GM12891 (cell line): ENCODE data around the gene CDH23.

Source experiments
- DNase-seq: peaks from one replicate; pipeline ENCODE4 v3.0.0; 2011; ENCODE audit warnings: low spot score; ENCODE audit not compliant: insufficient read length
- FAIRE-seq: peaks from 2 replicates; lab custom pipeline; 2011; peaks lifted over from hg19 to GRCh38; lab: Jason Lieb, UNC
- PAX5 ChIP-seq: IDR thresholded peaks from 2 replicates; pipeline ENCODE4 v1.6.1; 2011; ENCODE audit warnings: low read length, moderate library complexity, mild to moderate bottlenecking; ENCODE audit not compliant: insufficient read depth, severe bottlenecking
- POLR2A ChIP-seq: IDR thresholded peaks from 2 replicates; pipeline ENCODE4 v1.6.1; 2011; ENCODE audit warnings: low read depth, low read length, control low read depth
- POLR2AphosphoS5 ChIP-seq: IDR thresholded peaks from 2 replicates; pipeline ENCODE4 v1.6.1; 2011; ENCODE audit warnings: low read depth, low read length, control low read depth
- POU2F2 ChIP-seq: IDR thresholded peaks from 2 replicates; pipeline ENCODE4 v1.6.1; 2011; ENCODE audit warnings: low read depth, mild to moderate bottlenecking, control low read depth, low read length, moderate library complexity
- SPI1 ChIP-seq: IDR thresholded peaks from 2 replicates; pipeline ENCODE4 v1.6.1; 2011; ENCODE audit warnings: low read depth, low read length, control low read depth
- TAF1 ChIP-seq: IDR thresholded peaks from 2 replicates; pipeline ENCODE4 v1.6.1; 2011; ENCODE audit warnings: low read depth, low read length, control low read depth

The CDH23 gene

DNA sequence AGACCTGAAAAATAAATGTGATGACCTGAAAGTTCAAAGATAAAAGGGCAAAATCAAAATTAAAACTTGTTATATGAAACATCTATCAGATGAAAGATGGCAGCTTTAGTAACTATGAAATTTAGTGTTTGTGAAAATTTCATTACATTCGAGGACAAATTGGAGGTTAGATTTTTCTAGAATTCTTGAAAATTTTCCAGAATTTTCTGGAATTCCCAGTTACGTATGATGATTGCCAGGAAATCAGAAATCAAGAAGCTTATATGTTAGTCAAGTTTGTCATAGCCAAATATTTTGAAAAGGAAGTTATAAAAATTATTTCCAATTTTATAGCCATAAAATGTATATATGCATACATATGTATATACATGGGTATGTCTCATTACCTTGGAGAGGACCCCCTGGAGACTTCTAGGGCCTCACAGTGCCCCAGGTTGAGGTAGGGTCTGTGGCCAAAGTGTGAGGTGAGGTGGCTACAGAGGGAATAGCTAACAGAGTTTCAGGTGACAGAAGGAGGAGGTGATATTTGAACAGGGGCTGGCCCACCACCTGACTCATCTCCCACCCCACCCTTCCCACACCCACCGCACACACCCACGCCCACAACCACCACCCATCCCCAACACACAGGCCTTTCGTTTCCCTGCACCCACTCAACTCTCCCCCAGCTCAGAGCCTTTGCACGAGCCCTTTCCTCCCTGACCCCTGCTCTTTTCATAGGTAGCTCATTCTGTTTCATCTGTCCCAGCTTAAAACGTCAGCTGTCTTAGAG is 301.4 kb downstream of the CDH23 start:
- TF ChIP-seq POLR2AphosphoS5, result no peak
- no peak; the same call in 1 of the 2 replicates for TF ChIP-seq SPI1
- peak; percentile 89 for TF ChIP-seq POU2F2
- DNase-seq, result no peak
- FAIRE-seq, result peak; percentile 67

DNA sequence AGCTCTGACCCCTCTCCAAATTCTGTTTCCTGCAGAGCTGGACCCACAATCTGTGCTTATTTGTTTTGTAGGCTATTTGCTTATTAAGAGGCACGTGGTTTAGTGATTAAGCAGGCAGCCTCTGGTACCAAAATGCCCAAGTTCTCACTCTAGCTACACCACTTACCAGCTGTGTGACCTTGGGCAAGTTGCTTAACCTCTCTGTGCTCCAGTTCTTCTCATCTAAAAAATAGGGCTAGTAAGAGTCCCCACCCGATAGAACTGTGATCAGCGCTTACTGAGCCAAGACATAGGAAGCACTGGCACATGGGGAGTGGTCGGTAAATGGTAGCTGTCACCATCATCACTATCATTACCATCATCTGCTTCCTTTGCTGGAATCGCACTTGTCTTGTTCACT is 302.0 kb downstream of the CDH23 start:
- no peak for TF ChIP-seq PAX5
- no peak for TF ChIP-seq SPI1
- no peak for TF ChIP-seq POLR2A
- FAIRE-seq (no peak), DNase-seq (no peak)

DNA sequence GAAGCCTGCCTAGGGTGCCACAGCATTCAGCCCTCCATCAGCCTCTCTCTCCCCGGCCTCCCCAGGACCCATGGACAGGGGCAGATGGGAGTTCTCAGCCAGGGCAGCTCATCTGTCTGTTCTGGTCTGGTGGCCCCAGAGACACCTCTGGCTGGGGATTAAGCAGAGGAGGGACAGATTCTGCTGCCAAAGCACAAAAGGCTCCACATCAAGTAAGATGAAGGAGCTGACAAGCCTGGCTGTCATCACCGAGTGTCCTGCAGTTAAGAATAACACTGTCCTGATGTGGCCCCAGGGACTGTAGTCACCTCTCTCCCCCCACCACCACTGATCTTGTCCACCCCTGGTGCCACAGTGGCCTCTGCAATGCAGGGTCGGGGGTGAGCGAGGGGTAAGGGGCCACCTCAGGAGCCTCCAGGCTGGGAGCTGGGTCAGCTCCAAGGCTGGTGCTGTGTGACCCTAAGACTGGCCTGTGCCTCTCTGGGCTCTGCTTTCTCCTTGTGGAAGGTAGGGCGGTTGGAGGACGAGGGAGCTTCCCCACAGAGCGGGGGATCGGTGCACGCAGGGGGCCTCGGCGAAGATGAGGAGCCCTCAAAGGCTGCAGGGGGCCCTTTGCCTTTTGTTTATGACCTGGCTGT is 304.1 kb downstream of the CDH23 start:
- FAIRE-seq (no peak), DNase-seq (no peak)
- TF ChIP-seq POLR2AphosphoS5, result no peak
- no peak for TF ChIP-seq POLR2A
- TF ChIP-seq PAX5, result no peak
- no peak for TF ChIP-seq SPI1
- no peak for TF ChIP-seq POU2F2
- no peak for TF ChIP-seq TAF1

GRCh38 chr10:71701496-71702132 is 304.9 kb downstream of the CDH23 start:
- no peak for FAIRE-seq
- TF ChIP-seq POU2F2 (no peak), POLR2A (no peak), SPI1 (no peak), POLR2AphosphoS5 (no peak), PAX5 (no peak), TAF1 (no peak)
- no peak for DNase-seq

- no peak for TF ChIP-seq SPI1
- TF ChIP-seq POLR2A, result no peak
- no peak for TF ChIP-seq POU2F2
- TF ChIP-seq PAX5, result no peak
- no peak for TF ChIP-seq TAF1
- TF ChIP-seq POLR2AphosphoS5, result no peak
- no peak for FAIRE-seq
- DNase-seq, result no peak
Observed at GRCh38 chr10:71703577-71703976, 306.9 kb downstream of the CDH23 start.

DNA sequence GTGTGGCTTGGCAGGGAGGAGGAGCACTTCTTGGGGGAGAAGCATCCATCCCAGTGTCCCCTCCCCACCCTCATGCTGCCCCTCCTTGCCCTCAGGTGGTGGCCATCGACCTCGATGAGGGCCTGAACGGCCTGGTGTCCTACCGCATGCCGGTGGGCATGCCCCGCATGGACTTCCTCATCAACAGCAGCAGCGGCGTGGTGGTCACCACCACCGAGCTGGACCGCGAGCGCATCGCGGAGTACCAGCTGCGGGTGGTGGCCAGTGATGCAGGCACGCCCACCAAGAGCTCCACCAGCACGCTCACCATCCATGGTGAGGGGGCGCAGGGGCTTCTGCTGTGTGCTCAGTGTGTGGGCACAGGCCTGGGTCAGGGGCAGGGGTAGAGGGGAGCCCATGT is 308.1 kb downstream of the CDH23 start:
- no peak for FAIRE-seq

GRCh38 chr10:71705582-71705981 is 308.9 kb downstream of the CDH23 start:
- no peak for TF ChIP-seq PAX5
- no peak for TF ChIP-seq POLR2A
- TF ChIP-seq POU2F2, result no peak
- TF ChIP-seq TAF1, result no peak
- no peak for TF ChIP-seq POLR2AphosphoS5
- no peak for TF ChIP-seq SPI1
- FAIRE-seq (no peak), DNase-seq (no peak)

More for the DNA sequence above, 308.1 kb downstream of the CDH23 start:
- no peak for DNase-seq
- TF ChIP-seq POLR2A, result no peak

DNA sequence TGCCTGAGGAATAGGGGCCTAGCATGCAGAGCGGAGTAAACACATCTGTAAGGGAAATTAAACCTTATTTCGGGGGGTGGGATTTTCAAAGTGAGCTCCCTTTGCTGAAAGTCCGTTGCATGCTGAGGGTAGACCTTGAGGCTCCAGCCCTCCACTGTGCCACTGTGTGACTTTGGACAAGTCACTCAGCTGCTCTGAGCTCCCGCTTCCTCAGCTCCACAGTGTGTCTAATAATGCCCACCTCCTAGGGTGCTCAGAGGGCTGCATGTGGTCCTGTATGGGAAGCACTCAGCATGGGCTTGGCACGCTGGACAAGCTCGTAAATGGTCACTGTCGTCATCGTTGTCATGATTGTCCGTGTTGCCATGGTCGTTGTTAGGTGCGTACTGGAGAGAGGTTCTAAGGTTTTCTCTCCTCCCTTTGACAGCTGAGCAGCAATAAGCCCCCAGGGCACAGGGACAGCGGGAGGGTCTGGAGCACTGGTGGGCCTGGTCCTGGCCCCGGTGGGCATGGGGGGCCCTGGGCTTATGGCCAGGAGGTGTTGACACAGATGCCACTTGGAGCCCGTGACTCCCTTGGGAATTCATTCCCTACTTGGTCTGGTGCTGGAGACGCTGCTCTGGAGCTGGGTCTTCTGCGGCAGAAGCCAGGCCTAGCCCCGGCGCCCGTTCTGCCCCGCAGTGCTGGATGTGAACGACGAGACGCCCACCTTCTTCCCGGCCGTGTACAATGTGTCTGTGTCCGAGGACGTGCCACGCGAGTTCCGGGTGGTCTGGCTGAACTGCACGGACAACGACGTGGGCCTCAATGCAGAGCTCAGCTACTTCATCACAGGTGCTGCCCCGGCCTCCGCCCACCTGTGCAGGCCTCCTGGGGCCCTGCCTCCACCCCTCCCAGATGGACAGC is 309.7 kb downstream of the CDH23 start:
- TF ChIP-seq SPI1 (no peak), POLR2A (no peak), PAX5 (no peak), POU2F2 (no peak), TAF1 (no peak), POLR2AphosphoS5 (no peak)
- DNase-seq (no peak), FAIRE-seq (no peak)

DNA sequence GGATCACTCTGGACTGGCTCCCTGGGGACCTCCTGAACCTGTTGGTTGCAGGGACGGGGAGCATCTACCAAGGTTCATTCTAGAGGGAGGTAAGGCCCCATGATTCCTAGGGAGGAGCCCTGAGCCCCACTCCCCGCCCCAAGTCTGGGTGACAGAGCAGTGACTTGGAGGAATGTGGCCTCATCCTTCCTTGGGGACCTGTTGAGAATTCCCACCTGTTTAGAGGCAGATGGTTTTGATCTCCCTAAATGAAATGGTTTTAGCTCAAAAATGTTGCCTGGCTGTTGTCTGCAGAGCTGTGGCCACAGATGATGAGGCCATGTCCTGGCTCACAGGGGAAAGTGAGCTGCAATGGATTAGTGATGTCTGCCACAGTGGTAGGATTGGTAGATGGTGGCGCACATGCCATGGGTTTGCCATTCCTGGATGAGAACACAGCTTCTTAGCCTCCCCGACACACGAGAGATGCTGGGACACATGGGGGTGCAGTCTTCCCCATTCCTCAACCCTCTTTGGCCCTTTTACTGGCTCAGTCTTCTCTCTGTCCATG is 310.6 kb downstream of the CDH23 start:
- DNase-seq (no peak), FAIRE-seq (peak; percentile 41)
- no peak for TF ChIP-seq TAF1
- no peak for TF ChIP-seq POU2F2
- no peak for TF ChIP-seq POLR2A
- no peak for TF ChIP-seq SPI1
